ENCODE results near the gene MMD2. TPM values are rescaled to one million over a fixed set of nuclear protein-coding genes. Genes with fewer than 3 reads are reported as not detected.

Gene MMD2
- total RNA-seq, 1 donor from 2014 or later, result not detected

DNA sequence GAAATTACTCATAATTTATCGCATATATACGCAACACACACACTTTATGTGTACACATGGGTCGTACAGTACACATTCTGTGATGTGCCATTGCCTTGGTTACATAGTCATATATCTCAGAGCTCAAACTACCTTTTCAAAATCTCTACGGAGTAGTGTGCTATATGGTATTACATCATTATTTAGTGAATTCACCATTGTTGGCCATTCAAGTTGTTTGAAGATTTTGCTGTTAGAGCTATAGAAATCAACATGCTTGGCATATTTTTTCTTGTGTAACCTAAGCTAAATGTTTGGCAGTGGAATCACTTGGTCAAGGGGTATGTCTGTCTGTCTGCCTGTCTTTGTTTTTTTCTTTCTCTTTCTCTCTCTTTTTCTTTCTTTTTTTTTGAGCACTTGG, 42.0 kb upstream of the MMD2 start:
- no peak overlapping the region for H3K27ac Mint-ChIP-seq (ENCODE audit: unreplicated experiment)
- no peaks in the 10 kb centered on the region for H3K9me3 Mint-ChIP-seq (ENCODE audit: unreplicated experiment)
- no peaks in the 10 kb centered on the region for H3K4me1 ChIP-seq (ENCODE audit: insufficient read depth, low read length)
- DNase-seq (ENCODE audit: low read depth), result no peak
- no peak overlapping the region for H3K4me3 Mint-ChIP-seq (ENCODE audit: unreplicated experiment)
- H3K36me3 Mint-ChIP-seq (ENCODE audit: low read depth, unreplicated experiment), result peaks cover 29% of the 10 kb centered on the region
- H2AFZ ChIP-seq (ENCODE audit: low read depth, low read length), result no peak overlapping the region
- H3K4me1 Mint-ChIP-seq (ENCODE audit: low read depth, unreplicated experiment), result no peaks in the 10 kb centered on the region
- no peaks in the 10 kb centered on the region for H3K27me3 ChIP-seq (ENCODE audit: insufficient read depth, low read length)
- no peak overlapping the region for H3K9ac ChIP-seq (ENCODE audit: low read length)
- no peaks in the 10 kb centered on the region for H3K9me3 ChIP-seq (ENCODE audit: insufficient read depth, low read depth, low read length)
- FAIRE-seq, result no peak
- H3K79me2 ChIP-seq (ENCODE audit: insufficient read depth, low read length), result no peaks in the 10 kb centered on the region
- H3K36me3 ChIP-seq (ENCODE audit: insufficient read depth, low read length), result no peaks in the 10 kb centered on the region
- H3K27ac ChIP-seq (ENCODE audit: low read depth, low read length), result no peak overlapping the region
- H3K4me2 ChIP-seq (ENCODE audit: low read length), result no peak overlapping the region
- no peaks in the 10 kb centered on the region for H3K27me3 Mint-ChIP-seq (ENCODE audit: low read depth, unreplicated experiment)
- H4K20me1 ChIP-seq (ENCODE audit: insufficient read depth, low read length), result peaks cover 29% of the 10 kb centered on the region
- H3K4me3 ChIP-seq (ENCODE audit: insufficient read depth, low read depth, low read length), result no peak overlapping the region
- TF ChIP-seq, protein P1, sequence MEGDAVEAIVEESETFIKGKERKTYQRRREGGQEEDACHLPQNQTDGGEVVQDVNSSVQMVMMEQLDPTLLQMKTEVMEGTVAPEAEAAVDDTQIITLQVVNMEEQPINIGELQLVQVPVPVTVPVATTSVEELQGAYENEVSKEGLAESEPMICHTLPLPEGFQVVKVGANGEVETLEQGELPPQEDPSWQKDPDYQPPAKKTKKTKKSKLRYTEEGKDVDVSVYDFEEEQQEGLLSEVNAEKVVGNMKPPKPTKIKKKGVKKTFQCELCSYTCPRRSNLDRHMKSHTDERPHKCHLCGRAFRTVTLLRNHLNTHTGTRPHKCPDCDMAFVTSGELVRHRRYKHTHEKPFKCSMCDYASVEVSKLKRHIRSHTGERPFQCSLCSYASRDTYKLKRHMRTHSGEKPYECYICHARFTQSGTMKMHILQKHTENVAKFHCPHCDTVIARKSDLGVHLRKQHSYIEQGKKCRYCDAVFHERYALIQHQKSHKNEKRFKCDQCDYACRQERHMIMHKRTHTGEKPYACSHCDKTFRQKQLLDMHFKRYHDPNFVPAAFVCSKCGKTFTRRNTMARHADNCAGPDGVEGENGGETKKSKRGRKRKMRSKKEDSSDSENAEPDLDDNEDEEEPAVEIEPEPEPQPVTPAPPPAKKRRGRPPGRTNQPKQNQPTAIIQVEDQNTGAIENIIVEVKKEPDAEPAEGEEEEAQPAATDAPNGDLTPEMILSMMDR (IDR thresholded peaks at IDR 0.05; ENCODE audit: insufficient read depth, low read depth, low read length), result no peak
- no peak for TF ChIP-seq EZH2 (IDR thresholded peaks at IDR 0.05; ENCODE audit: insufficient read depth, low read length)

GRCh38 chr7:4999369-4999950, 40.5 kb upstream of the MMD2 start:
- FAIRE-seq, result no peak
- TF ChIP-seq EZH2 (IDR thresholded peaks at IDR 0.05; ENCODE audit: insufficient read depth, low read length), result no peak
- no peak overlapping the region for H3K27ac Mint-ChIP-seq (ENCODE audit: unreplicated experiment)

DNA sequence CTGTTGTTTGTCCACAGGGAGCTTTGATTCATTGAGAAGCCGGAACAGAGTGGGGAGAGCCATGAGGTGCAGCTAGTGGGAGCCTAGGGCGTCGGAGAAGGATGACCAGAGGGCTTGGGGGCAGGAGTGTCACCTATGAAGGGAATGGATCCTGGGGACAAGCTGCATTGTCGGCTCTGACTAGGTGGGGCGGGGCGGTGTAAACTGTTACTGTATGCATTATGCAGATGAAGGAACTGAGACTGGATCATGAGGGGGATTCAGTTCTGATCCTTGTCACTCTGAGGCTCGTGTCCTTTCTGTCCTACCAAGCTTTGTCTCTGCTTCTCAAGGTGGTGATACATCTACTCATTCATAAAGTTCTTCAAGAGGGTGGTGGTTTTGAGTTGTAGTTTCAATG, 39.9 kb upstream of the MMD2 start:
- Histone ChIP-seq H3K9ac (ENCODE audit: low read length) (no peak overlapping the region), H3K27me3 (ENCODE audit: insufficient read depth, low read length) (no peaks in the 10 kb centered on the region), H4K20me1 (ENCODE audit: insufficient read depth, low read length) (peaks cover 41% of the 10 kb centered on the region), H3K4me3 (ENCODE audit: insufficient read depth, low read depth, low read length) (no peak overlapping the region), H3K79me2 (ENCODE audit: insufficient read depth, low read length) (no peaks in the 10 kb centered on the region), H3K27ac (ENCODE audit: low read depth, low read length) (no peak overlapping the region), H3K4me2 (ENCODE audit: low read length) (no peak overlapping the region), H3K4me1 (ENCODE audit: insufficient read depth, low read length) (no peaks in the 10 kb centered on the region), H3K9me3 (ENCODE audit: insufficient read depth, low read depth, low read length) (no peaks in the 10 kb centered on the region), H3K36me3 (ENCODE audit: insufficient read depth, low read length) (peaks cover 7% of the 10 kb centered on the region), H2AFZ (ENCODE audit: low read depth, low read length) (no peak overlapping the region)
- H3K27ac Mint-ChIP-seq (ENCODE audit: unreplicated experiment), result no peak overlapping the region
- DNase-seq (ENCODE audit: low read depth), result no peak
- peaks cover 35% of the 10 kb centered on the region for H3K36me3 Mint-ChIP-seq (ENCODE audit: low read depth, unreplicated experiment)
- no peak for FAIRE-seq
- H3K9me3 Mint-ChIP-seq (ENCODE audit: unreplicated experiment), result no peaks in the 10 kb centered on the region
- H3K4me3 Mint-ChIP-seq (ENCODE audit: unreplicated experiment), result no peak overlapping the region
- TF ChIP-seq, protein P1 (IDR thresholded peaks at IDR 0.05; ENCODE audit: insufficient read depth, low read depth, low read length), result no peak
- TF ChIP-seq EZH2 (IDR thresholded peaks at IDR 0.05; ENCODE audit: insufficient read depth, low read length), result no peak
- no peaks in the 10 kb centered on the region for H3K4me1 Mint-ChIP-seq (ENCODE audit: low read depth, unreplicated experiment)
- H3K27me3 Mint-ChIP-seq (ENCODE audit: low read depth, unreplicated experiment), result no peaks in the 10 kb centered on the region

More at GRCh38 chr7:4999369-4999950, 40.5 kb upstream of the MMD2 start:
- Mint-ChIP-seq H3K4me3 (ENCODE audit: unreplicated experiment) (no peak overlapping the region), H3K4me1 (ENCODE audit: low read depth, unreplicated experiment) (no peaks in the 10 kb centered on the region), H3K9me3 (ENCODE audit: unreplicated experiment) (no peaks in the 10 kb centered on the region), H3K36me3 (ENCODE audit: low read depth, unreplicated experiment) (peaks cover 34% of the 10 kb centered on the region), H3K27me3 (ENCODE audit: low read depth, unreplicated experiment) (no peaks in the 10 kb centered on the region)
- DNase-seq (ENCODE audit: low read depth), result no peak
- Histone ChIP-seq H3K27me3 (ENCODE audit: insufficient read depth, low read length) (no peaks in the 10 kb centered on the region), H3K4me3 (ENCODE audit: insufficient read depth, low read depth, low read length) (no peak overlapping the region), H3K4me2 (ENCODE audit: low read length) (no peak overlapping the region), H4K20me1 (ENCODE audit: insufficient read depth, low read length) (peaks cover 37% of the 10 kb centered on the region), H3K79me2 (ENCODE audit: insufficient read depth, low read length) (no peaks in the 10 kb centered on the region), H3K9ac (ENCODE audit: low read length) (no peak overlapping the region), H3K4me1 (ENCODE audit: insufficient read depth, low read length) (no peaks in the 10 kb centered on the region), H3K27ac (ENCODE audit: low read depth, low read length) (no peak overlapping the region), H3K9me3 (ENCODE audit: insufficient read depth, low read depth, low read length) (no peaks in the 10 kb centered on the region), H2AFZ (ENCODE audit: low read depth, low read length) (no peak overlapping the region), H3K36me3 (ENCODE audit: insufficient read depth, low read length) (peaks cover 2% of the 10 kb centered on the region)
